Omental fat pad (tissue), 4 donors: ENCODE measurements around the gene TEFM. TPM values are rescaled to one million over a fixed set of nuclear protein-coding genes. Genes with fewer than 3 reads are reported as not detected.
"Not testable (repeated sequence)": the region's sequence is repeated elsewhere in the genome, so short reads cannot be mapped to it uniquely, and the experiment has no call there.

ENCODE experiments used
- ATAC-seq: fragments of 150-250 bp; one replicate; pipeline ENCODE4 v1.9.1; 2016; ENCODE audit warnings: mild to moderate bottlenecking, moderate library complexity; ENCODE audit not compliant: low FRiP score
- DNase-seq: peaks from one replicate; pipeline ENCODE4 v3.0.0-alpha.2; 2019; ENCODE audit warnings: low spot score
- total RNA-seq, 4 donors: library from RNA; depleted of rRNA; stranded (reverse); fragments of >200 nt; gene quantifications; one replicate each; pipeline ENCODE4 v1.1.0, GENCODE V29; 2016
- TF ChIP-seq, protein P1 (sequence below), 3 donors: fragments of 450-650 bp; IDR thresholded peaks; one replicate each; pipeline ENCODE4 v1.5.1; 2016 to 2017; ENCODE audit warnings: antibody characterized with exemption in 3 of 3, mild to moderate bottlenecking in 3 of 3, moderate library complexity in 2 of 3

The TEFM gene
- total RNA-seq, 4 donors from 2014 or later: 6.3 to 15.4 (median 10.2) TPM

DNA sequence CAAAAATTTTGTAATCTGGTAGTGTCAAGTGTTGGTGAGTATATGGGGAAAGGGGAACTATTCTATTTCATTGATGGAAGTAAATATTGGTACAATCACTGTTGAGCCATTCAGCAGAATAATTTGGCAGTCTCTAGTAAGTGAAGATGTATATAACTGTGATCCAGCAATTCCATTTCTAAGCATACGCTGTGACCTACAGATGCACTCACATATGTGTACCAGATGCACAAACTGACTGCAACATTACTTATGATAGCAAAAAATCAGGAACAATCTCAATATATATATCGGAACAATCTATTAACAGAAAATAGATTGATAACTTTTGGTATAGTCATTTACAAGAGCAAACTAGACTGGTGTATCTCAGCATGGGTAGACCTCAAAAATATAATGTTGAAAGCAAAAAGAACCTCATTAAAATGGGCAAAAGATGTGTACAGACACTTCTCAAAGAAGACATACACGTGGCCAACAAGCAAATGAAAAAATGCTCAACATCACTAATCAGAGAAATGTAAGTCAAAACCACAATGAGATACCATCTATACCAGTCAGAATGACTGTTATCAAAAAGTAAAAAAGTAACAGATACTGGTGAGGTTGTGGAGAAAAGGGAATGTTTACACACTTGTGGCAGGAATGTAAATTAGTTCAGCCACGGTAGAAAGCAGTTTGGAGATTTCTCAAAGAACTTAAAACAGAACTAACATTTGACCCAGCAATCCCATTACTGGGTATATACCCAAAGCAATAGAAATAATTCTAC is 36.5 kb upstream of the TEFM start:
- TF ChIP-seq, protein P1, sequence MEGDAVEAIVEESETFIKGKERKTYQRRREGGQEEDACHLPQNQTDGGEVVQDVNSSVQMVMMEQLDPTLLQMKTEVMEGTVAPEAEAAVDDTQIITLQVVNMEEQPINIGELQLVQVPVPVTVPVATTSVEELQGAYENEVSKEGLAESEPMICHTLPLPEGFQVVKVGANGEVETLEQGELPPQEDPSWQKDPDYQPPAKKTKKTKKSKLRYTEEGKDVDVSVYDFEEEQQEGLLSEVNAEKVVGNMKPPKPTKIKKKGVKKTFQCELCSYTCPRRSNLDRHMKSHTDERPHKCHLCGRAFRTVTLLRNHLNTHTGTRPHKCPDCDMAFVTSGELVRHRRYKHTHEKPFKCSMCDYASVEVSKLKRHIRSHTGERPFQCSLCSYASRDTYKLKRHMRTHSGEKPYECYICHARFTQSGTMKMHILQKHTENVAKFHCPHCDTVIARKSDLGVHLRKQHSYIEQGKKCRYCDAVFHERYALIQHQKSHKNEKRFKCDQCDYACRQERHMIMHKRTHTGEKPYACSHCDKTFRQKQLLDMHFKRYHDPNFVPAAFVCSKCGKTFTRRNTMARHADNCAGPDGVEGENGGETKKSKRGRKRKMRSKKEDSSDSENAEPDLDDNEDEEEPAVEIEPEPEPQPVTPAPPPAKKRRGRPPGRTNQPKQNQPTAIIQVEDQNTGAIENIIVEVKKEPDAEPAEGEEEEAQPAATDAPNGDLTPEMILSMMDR (IDR thresholded peaks at IDR 0.05): no peak
- DNase-seq (no peak), ATAC-seq (no peak)

DNA sequence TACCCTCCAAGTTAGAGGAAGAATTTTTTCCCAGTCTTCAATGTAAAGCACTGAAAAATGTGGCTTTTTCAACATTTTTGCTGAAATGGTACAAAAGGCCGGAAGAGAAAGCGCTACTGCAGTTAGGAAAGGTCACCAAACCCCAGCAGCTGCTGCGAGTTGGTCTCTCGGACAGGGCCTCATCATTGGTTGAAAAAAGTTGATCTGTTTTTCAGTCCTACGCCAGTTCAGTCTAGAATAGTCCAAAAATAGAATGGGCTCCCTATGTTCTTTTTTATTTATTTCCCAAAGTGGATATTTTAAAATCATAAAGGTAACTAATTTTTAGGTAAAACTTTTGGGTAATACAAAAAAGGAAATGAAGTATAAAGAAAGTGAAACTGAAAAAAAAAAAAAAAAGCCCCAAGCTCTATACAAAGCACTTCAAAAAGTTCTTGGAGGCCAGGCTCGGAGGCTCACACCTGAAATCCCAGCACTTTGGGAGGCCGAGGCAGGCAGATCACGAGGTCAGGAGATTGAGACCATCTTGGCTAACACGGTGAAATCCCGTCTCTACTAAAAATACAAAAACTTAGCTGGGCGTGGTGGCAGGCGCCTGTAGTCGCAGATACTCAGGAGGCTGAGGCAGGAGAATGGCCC is 33.1 kb upstream of the TEFM start:
- DNase-seq (no peak), ATAC-seq (no peak)
- TF ChIP-seq, protein P1 (IDR thresholded peaks at IDR 0.05): no peak

DNA sequence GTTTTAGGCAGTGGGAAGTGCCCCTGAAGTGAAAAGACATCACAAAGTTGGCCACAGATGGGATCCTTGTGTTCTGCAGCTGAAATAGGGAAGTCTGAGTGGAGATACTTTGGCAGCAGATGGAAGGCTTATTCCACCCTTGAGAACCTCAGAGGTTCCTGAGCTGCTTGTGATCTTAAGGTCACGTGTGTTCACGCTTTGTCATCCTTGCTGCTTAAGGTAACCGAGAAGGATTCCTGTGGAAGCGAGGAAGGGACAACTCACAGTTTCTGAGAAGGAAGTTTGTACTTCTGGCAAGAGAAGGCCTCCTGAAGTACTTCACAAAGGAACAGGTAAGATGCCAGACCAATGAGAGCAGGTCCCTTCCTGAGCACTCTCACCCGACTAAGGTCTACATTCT is 27.9 kb upstream of the TEFM start:
- ATAC-seq: no peak
- TF ChIP-seq, protein P1 (IDR thresholded peaks at IDR 0.05): no peak
- no peak for DNase-seq

DNA sequence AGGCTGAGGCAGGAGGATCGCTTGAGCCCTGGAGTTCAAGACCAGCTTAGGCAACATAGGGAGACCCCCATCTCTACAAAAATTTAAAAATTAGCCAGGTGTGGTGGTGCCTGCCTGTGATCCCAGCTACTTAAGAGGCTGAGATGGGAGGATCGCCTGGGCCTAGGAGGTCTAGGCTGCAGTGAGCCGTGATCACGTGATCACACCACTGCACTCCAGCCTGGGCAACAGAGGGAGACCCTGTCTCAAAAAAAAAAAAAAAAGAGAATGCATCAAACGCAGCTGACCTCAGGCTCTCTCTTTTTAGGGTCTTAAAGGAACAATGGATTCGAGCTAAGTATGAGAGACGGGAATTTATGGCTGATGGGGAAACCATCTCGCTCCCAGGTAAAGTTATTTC is 25.5 kb upstream of the TEFM start:
- not testable (repeated sequence) for ATAC-seq, DNase-seq

DNA sequence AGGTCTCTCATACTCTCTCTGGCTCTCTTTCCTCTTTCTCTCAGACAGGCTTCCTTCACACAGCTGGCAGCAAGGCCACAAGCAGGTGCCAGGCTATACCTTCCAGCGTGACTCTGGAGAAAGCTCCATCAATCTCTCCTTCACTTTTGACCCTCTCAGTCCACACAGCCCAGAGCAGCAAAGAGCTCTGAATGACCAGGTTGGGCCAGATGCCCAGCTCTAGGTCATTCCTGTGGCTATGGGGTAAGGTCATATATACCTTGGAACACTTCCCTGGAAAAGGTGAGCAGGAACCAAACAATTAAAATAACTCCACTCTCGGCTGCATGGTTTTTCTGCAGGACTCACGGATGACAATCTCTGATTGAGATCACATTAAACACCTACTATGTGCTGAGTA is 24.5 kb upstream of the TEFM start:
- no peak for ATAC-seq
- no peak for DNase-seq
- TF ChIP-seq, protein P1 (IDR thresholded peaks at IDR 0.05): no peak

DNA sequence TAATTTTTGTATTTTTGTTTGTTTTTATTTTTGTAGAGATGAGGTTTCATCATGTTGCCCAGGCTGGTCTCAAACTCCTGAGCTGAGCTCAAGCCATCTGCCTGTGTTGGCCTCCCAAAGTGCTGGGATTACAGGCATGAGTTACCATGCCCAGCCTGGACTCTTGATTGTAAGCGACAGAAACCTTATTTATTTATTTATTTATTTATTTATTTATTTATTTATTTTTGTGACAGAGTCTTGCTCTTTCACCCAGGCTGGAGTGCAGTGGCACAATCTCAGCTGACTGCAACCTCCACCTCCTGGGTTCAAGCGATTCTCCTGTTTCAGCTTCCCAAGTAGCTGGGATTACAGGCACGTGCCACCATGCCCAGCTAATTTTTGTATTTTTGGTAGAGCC is 23.8 kb upstream of the TEFM start:
- not testable (repeated sequence) for DNase-seq

DNA sequence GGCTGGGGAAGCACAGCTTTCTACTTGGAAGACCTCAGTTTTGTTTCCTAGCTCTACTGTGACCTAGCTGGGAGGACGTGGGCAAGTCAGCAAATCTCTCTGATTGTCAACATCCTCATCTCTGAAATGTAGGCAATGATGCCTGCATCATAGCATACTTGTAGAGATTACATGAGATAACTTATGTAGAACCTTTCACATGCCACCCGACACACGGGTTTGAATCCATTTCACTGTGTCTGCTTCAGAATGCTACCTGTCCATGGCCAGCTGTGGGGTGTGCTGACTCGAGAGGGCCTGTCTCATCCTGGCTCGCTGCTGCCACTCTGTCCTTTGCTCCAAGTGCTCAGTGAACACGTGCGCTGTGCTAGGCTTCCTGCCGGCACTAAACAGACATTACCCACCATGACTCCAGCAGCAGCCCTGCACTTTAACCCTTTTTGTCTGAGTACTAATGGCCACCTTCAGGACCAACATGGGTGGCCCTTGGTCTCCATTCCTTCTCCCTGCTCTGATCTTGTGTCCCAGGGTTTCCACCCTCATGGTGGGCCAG is 23.1 kb upstream of the TEFM start:
- TF ChIP-seq, protein P1 (IDR thresholded peaks at IDR 0.05): no peak
- ATAC-seq (no peak), DNase-seq (no peak)

More for the DNA sequence above, 23.8 kb upstream of the TEFM start:
- not testable (repeated sequence) for ATAC-seq

DNA sequence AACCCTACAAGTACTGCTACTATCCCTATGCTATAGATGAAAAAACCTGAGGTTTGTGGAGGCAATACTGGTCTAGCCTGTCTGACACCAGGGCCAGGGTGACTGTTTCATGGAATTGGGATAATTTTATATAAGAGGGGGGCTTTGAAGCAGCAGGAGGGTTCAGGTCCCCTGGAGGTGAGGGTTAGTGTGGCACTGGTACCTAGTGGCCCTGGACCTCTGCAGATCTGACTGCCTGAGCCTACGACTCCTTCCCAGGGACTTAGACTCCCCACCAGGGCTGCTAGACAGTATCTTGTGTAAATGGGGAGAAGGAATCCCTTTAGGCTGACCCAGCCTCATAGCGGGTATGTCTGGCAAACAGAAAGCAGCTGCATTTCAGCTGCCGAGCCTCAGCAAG is 22.5 kb upstream of the TEFM start:
- TF ChIP-seq, protein P1 (IDR thresholded peaks at IDR 0.05): no peak
- DNase-seq (no peak), ATAC-seq (no peak)
